ENCODE data around the gene SMIM43.
A peak's percentile ranks its signal among the peaks of the same experiment; 100 is the strongest.

The SMIM43 gene

GRCh38 chr4:121728066-121728465, 36.9 kb downstream of the SMIM43 start:
- no peaks in the 10 kb centered on the region for H3K27me3 ChIP-seq (ENCODE audit: control insufficient read depth, insufficient read depth, low read length)
- no peaks in the 10 kb centered on the region for H3K36me3 ChIP-seq (ENCODE audit: control insufficient read depth, insufficient read depth, low read length)
- H3K9ac ChIP-seq (ENCODE audit: low read length), result no peak overlapping the region
- H3K4me3 ChIP-seq (ENCODE audit: low read length), result no peak overlapping the region
- H3K9me3 ChIP-seq (ENCODE audit: control insufficient read depth, low read length), result no peaks in the 10 kb centered on the region
- no peaks in the 10 kb centered on the region for H3K4me1 ChIP-seq (ENCODE audit: control insufficient read depth, insufficient read depth, low read length)

GRCh38 chr4:121726642-121727268, 38.2 kb downstream of the SMIM43 start:
- Histone ChIP-seq H3K4me3 (ENCODE audit: low read length) (no peak overlapping the region), H3K9ac (ENCODE audit: low read length) (no peak overlapping the region), H3K9me3 (ENCODE audit: control insufficient read depth, low read length) (no peaks in the 10 kb centered on the region), H3K27me3 (ENCODE audit: control insufficient read depth, insufficient read depth, low read length) (no peaks in the 10 kb centered on the region), H3K36me3 (ENCODE audit: control insufficient read depth, insufficient read depth, low read length) (no peaks in the 10 kb centered on the region), H3K4me1 (ENCODE audit: control insufficient read depth, insufficient read depth, low read length) (no peaks in the 10 kb centered on the region)

GRCh38 chr4:121724671-121725070, 40.3 kb downstream of the SMIM43 start:
- Histone ChIP-seq H3K4me1 (ENCODE audit: control insufficient read depth, insufficient read depth, low read length) (no peaks in the 10 kb centered on the region), H3K4me3 (ENCODE audit: low read length) (no peak overlapping the region), H3K9me3 (ENCODE audit: control insufficient read depth, low read length) (no peaks in the 10 kb centered on the region), H3K27me3 (ENCODE audit: control insufficient read depth, insufficient read depth, low read length) (no peaks in the 10 kb centered on the region), H3K9ac (ENCODE audit: low read length) (no peak overlapping the region), H3K36me3 (ENCODE audit: control insufficient read depth, insufficient read depth, low read length) (no peaks in the 10 kb centered on the region)

- H3K4me1 ChIP-seq (ENCODE audit: control insufficient read depth, insufficient read depth, low read length), result no peaks in the 10 kb centered on the region
- no peak overlapping the region for H3K9ac ChIP-seq (ENCODE audit: low read length)
- no peaks in the 10 kb centered on the region for H3K36me3 ChIP-seq (ENCODE audit: control insufficient read depth, insufficient read depth, low read length)
- no peaks in the 10 kb centered on the region for H3K9me3 ChIP-seq (ENCODE audit: control insufficient read depth, low read length)
- no peak overlapping the region for H3K4me3 ChIP-seq (ENCODE audit: low read length)
- no peaks in the 10 kb centered on the region for H3K27me3 ChIP-seq (ENCODE audit: control insufficient read depth, insufficient read depth, low read length)
Observed at GRCh38 chr4:121721700-121722099, 43.3 kb downstream of the SMIM43 start.

- Histone ChIP-seq H3K9ac (ENCODE audit: low read length) (no peak overlapping the region), H3K27me3 (ENCODE audit: control insufficient read depth, insufficient read depth, low read length) (no peaks in the 10 kb centered on the region), H3K36me3 (ENCODE audit: control insufficient read depth, insufficient read depth, low read length) (no peaks in the 10 kb centered on the region), H3K4me1 (ENCODE audit: control insufficient read depth, insufficient read depth, low read length) (no peaks in the 10 kb centered on the region), H3K9me3 (ENCODE audit: control insufficient read depth, low read length) (no peaks in the 10 kb centered on the region), H3K4me3 (ENCODE audit: low read length) (no peak overlapping the region)
Observed at GRCh38 chr4:121720109-121720508, 44.9 kb downstream of the SMIM43 start.

- no peaks in the 10 kb centered on the region for H3K4me1 ChIP-seq (ENCODE audit: control insufficient read depth, insufficient read depth, low read length)
- H3K9me3 ChIP-seq (ENCODE audit: control insufficient read depth, low read length), result no peaks in the 10 kb centered on the region
- H3K36me3 ChIP-seq (ENCODE audit: control insufficient read depth, insufficient read depth, low read length), result no peaks in the 10 kb centered on the region
- no peaks in the 10 kb centered on the region for H3K27me3 ChIP-seq (ENCODE audit: control insufficient read depth, insufficient read depth, low read length)
- no peak overlapping the region for H3K9ac ChIP-seq (ENCODE audit: low read length)
- H3K4me3 ChIP-seq (ENCODE audit: low read length), result no peak overlapping the region
Observed at GRCh38 chr4:121717680-121718237, 47.2 kb downstream of the SMIM43 start.

- no peaks in the 10 kb centered on the region for H3K27me3 ChIP-seq (ENCODE audit: control insufficient read depth, insufficient read depth, low read length)
- H3K4me3 ChIP-seq (ENCODE audit: low read length), result no peak overlapping the region
Observed at GRCh38 chr4:121714548-121714947, 50.4 kb downstream of the SMIM43 start.

GRCh38 chr4:121712783-121713182, 52.2 kb downstream of the SMIM43 start:
- Histone ChIP-seq H3K4me1 (ENCODE audit: control insufficient read depth, insufficient read depth, low read length) (peaks cover 6% of the 10 kb centered on the region), H3K36me3 (ENCODE audit: control insufficient read depth, insufficient read depth, low read length) (no peaks in the 10 kb centered on the region), H3K27me3 (ENCODE audit: control insufficient read depth, insufficient read depth, low read length) (no peaks in the 10 kb centered on the region), H3K9me3 (ENCODE audit: control insufficient read depth, low read length) (no peaks in the 10 kb centered on the region), H3K9ac (ENCODE audit: low read length) (no peak overlapping the region), H3K4me3 (ENCODE audit: low read length) (no peak overlapping the region)

More at GRCh38 chr4:121714548-121714947, 50.4 kb downstream of the SMIM43 start:
- H3K9ac ChIP-seq (ENCODE audit: low read length), result no peak overlapping the region
- H3K4me1 ChIP-seq (ENCODE audit: control insufficient read depth, insufficient read depth, low read length), result peaks cover 6% of the 10 kb centered on the region
- H3K9me3 ChIP-seq (ENCODE audit: control insufficient read depth, low read length), result no peaks in the 10 kb centered on the region
- H3K36me3 ChIP-seq (ENCODE audit: control insufficient read depth, insufficient read depth, low read length), result no peaks in the 10 kb centered on the region

GRCh38 chr4:121712001-121712651, 52.8 kb downstream of the SMIM43 start:
- H3K9ac ChIP-seq (ENCODE audit: low read length), result no peak overlapping the region
- peaks cover 6% of the 10 kb centered on the region for H3K4me1 ChIP-seq (ENCODE audit: control insufficient read depth, insufficient read depth, low read length)
- no peaks in the 10 kb centered on the region for H3K9me3 ChIP-seq (ENCODE audit: control insufficient read depth, low read length)
- H3K4me3 ChIP-seq (ENCODE audit: low read length), result no peak overlapping the region
- H3K27me3 ChIP-seq (ENCODE audit: control insufficient read depth, insufficient read depth, low read length), result no peaks in the 10 kb centered on the region
- no peaks in the 10 kb centered on the region for H3K36me3 ChIP-seq (ENCODE audit: control insufficient read depth, insufficient read depth, low read length)

- Histone ChIP-seq H3K9me3 (ENCODE audit: control insufficient read depth, low read length) (no peaks in the 10 kb centered on the region), H3K4me3 (ENCODE audit: low read length) (no peak overlapping the region), H3K36me3 (ENCODE audit: control insufficient read depth, insufficient read depth, low read length) (no peaks in the 10 kb centered on the region), H3K4me1 (ENCODE audit: control insufficient read depth, insufficient read depth, low read length) (peaks cover 6% of the 10 kb centered on the region), H3K27me3 (ENCODE audit: control insufficient read depth, insufficient read depth, low read length) (no peaks in the 10 kb centered on the region), H3K9ac (ENCODE audit: low read length) (peak overlapping the region; percentile 33)
Observed at GRCh38 chr4:121711263-121712000, 53.5 kb downstream of the SMIM43 start.

- Histone ChIP-seq H3K9ac (ENCODE audit: low read length) (no peak overlapping the region), H3K36me3 (ENCODE audit: control insufficient read depth, insufficient read depth, low read length) (no peaks in the 10 kb centered on the region), H3K9me3 (ENCODE audit: control insufficient read depth, low read length) (no peaks in the 10 kb centered on the region), H3K4me1 (ENCODE audit: control insufficient read depth, insufficient read depth, low read length) (peaks cover 6% of the 10 kb centered on the region), H3K27me3 (ENCODE audit: control insufficient read depth, insufficient read depth, low read length) (no peaks in the 10 kb centered on the region), H3K4me3 (ENCODE audit: low read length) (no peak overlapping the region)
Observed at GRCh38 chr4:121709766-121710405, 55.1 kb downstream of the SMIM43 start.
